ENCODE measurements around the gene METTL9. TPM values are rescaled to one million over a fixed set of nuclear protein-coding genes. Genes with fewer than 3 reads are reported as not detected.
"Not testable (repeated sequence)": the region's sequence is repeated elsewhere in the genome, so short reads cannot be mapped to it uniquely, and the experiment has no call there.

Gene METTL9
- total and polyA plus RNA-seq, 9 donors, result 89.6 to 126 (median 97.1) TPM

- Histone ChIP-seq H3K36me3 (ENCODE audit: control insufficient read depth, insufficient read depth, low read length) (peaks cover 7% of the 10 kb centered on the region), H3K9me3 (replicated peaks; ENCODE audit: control insufficient read depth, low read depth, low read length) (no peaks in the 10 kb centered on the region), H3K4me1 (ENCODE audit: control insufficient read depth, insufficient read depth, low read length) (no peaks in the 10 kb centered on the region), H3K4me3 (ENCODE audit: low read length) (no peak overlapping the region), H3K27ac (ENCODE audit: low read length) (no peak overlapping the region), H3K27me3 (ENCODE audit: control insufficient read depth, insufficient read depth, low read length) (no peaks in the 10 kb centered on the region)
- no peak for DNase-seq
- WGBS (ENCODE audit: insufficient coverage), result no CpG with 5 or more reads among the region's 1 CpG
Measured at GRCh38 chr16:21654466-21654865, 55.1 kb downstream of the METTL9 start.

GRCh38 chr16:21654881-21655280 lies 55.5 kb downstream of the METTL9 start:
- H3K27ac ChIP-seq (ENCODE audit: low read length), result no peak overlapping the region
- H3K36me3 ChIP-seq (ENCODE audit: control insufficient read depth, insufficient read depth, low read length), result peaks cover 7% of the 10 kb centered on the region
- H3K4me3 ChIP-seq (ENCODE audit: low read length), result no peak overlapping the region
- no peaks in the 10 kb centered on the region for H3K27me3 ChIP-seq (ENCODE audit: control insufficient read depth, insufficient read depth, low read length)
- no peak for DNase-seq
- no peaks in the 10 kb centered on the region for H3K9me3 ChIP-seq (replicated peaks; ENCODE audit: control insufficient read depth, low read depth, low read length)
- 89% methylated on average over 1 of the region's 2 CpGs for WGBS (ENCODE audit: insufficient coverage)
- H3K4me1 ChIP-seq (ENCODE audit: control insufficient read depth, insufficient read depth, low read length), result no peaks in the 10 kb centered on the region

DNA sequence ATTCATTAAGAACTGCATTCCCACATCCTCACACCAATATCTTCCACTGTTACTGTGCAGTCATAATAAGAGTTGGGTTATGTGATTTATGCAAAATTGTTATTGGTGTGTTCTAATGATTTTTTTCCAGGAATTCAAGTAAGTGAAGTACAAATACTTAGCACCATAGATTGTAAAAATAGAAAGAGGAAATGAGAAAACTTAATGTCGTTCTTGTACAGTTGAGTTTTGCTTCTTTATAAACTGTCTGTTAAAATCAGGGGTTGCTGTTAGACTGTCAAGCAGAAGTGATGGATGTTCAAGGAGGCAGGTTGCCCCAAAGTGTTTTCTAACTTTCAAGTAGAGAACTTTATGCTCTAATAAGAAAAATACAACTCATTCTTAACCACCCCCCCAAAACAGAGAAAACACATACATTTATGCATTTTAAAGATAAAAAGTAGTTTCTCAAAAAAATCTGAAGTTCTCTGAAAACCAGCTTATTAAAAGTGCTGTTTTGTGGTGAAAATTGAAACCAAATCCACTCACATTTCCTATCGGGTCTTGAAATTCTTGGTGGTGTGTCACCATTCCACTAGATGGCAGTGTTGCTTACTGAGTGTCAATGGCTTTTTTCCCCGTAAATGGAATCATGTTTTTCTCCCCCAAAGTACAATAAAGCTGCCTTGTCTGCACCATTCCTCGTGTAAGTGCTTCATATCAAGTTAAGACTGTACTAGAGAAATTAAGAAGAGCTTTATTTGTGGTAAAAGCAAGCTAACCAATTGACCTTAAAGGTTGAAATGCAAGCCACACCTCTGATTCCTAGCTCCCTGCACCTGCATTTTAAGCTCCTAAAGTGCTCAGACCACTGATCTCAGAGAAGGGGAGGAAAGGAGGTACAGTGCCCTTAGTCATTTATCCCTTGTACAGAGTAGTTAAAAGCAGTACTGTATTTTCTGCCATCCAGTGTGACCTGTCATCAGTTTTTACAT lies 57.7 kb downstream of the METTL9 start:
- Histone ChIP-seq H3K4me3 (ENCODE audit: low read length) (no peak overlapping the region), H3K4me1 (ENCODE audit: control insufficient read depth, insufficient read depth, low read length) (no peaks in the 10 kb centered on the region), H3K36me3 (ENCODE audit: control insufficient read depth, insufficient read depth, low read length) (peaks cover 7% of the 10 kb centered on the region), H3K27ac (ENCODE audit: low read length) (no peak overlapping the region), H3K27me3 (ENCODE audit: control insufficient read depth, insufficient read depth, low read length) (no peaks in the 10 kb centered on the region), H3K9me3 (replicated peaks; ENCODE audit: control insufficient read depth, low read depth, low read length) (no peaks in the 10 kb centered on the region)
- WGBS (ENCODE audit: insufficient coverage), result no CpG with 5 or more reads among the region's 4 CpGs
- peak; percentile 60 for DNase-seq

DNA sequence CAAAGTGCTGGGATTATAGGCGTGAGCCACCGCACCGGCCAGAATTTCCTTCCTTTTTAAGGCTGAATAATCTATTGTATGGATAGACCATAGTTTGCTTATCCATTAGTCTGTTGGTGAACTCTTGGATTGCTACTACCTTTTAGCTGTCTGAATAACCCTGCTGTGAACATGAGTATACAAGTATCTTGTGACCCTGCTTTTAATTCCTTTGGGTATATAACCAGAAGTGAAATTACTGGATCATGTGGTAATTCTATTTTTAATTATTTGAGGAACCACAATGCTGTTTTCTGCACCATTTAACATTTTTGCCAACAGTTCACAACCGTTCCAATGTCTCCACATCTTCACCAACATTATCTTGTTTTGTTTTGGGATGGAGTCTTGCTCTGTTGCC lies 59.7 kb downstream of the METTL9 start:
- Histone ChIP-seq H3K4me3 (ENCODE audit: low read length) (no peak overlapping the region), H3K4me1 (ENCODE audit: control insufficient read depth, insufficient read depth, low read length) (peaks cover 3% of the 10 kb centered on the region), H3K36me3 (ENCODE audit: control insufficient read depth, insufficient read depth, low read length) (peaks cover 7% of the 10 kb centered on the region), H3K9me3 (replicated peaks; ENCODE audit: control insufficient read depth, low read depth, low read length) (no peaks in the 10 kb centered on the region), H3K27me3 (ENCODE audit: control insufficient read depth, insufficient read depth, low read length) (peaks cover 8% of the 10 kb centered on the region), H3K27ac (ENCODE audit: low read length) (no peak overlapping the region)
- DNase-seq, result peak; percentile 39
- no CpG with 5 or more reads among the region's 4 CpGs for WGBS (ENCODE audit: insufficient coverage)

DNA sequence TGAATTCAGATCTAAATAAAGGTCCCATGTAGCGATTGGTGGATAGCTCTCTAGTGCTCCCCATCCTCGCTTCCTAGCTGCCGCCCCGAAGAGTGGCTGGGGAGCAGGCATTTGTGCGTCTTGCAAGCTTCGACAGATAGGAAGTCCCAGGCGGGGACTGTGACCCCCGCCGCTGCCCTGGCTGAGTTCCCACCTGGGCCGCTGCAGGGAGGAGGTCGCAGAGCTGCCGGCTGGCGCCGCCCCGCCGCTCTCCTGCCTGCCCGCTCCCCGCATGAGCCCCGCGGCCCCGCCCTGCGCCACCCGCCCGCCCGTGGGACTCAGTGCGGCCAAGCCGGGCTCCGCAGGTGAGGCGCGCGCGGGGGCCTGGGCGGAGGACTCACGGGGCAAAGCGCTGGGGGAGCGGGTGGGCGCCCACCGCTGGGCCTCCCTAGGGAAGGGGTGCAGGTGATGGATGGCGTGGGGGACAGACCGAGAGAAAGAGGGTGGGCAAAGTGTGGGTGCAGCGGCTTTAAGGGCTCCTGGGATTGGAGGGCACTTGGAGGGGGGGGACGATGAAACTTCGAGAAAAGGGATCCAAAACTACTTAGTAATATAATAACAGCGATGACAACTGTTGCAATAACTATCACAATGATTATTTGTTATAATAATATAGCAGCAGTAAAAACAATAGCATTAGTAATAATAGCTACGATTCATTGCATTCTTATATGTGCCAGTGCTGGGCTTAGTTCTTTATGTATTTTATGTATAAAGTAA lies 64.7 kb downstream of the METTL9 start, which contains the start of gene OTOA:
OTOA (plus strand) TSS at position 80 of the 759 bp plus-strand sequence. CDS start 14,547 bp downstream, outside the sequence.
- Histone ChIP-seq H3K4me3 (ENCODE audit: low read length) (no peak within 1 kb of the TSS), H3K27ac (ENCODE audit: low read length) (no peak within 1 kb of the TSS), H3K4me1 (ENCODE audit: control insufficient read depth, insufficient read depth, low read length) (peaks cover 3% of the 10 kb centered on the region), H3K36me3 (ENCODE audit: control insufficient read depth, insufficient read depth, low read length) (no peaks in the 10 kb centered on the region), H3K27me3 (ENCODE audit: control insufficient read depth, insufficient read depth, low read length) (peaks cover 17% of the 10 kb centered on the region), H3K9me3 (replicated peaks; ENCODE audit: control insufficient read depth, low read depth, low read length) (no peaks in the 10 kb centered on the region)
- DNase-seq, result no peak
- WGBS (ENCODE audit: insufficient coverage), result 3% methylated on average over 31 of the region's 45 CpGs

GRCh38 chr16:21664801-21665492 lies 65.6 kb downstream of the METTL9 start:
- peaks cover 3% of the 10 kb centered on the region for H3K4me1 ChIP-seq (ENCODE audit: control insufficient read depth, insufficient read depth, low read length)
- no peak overlapping the region for H3K4me3 ChIP-seq (ENCODE audit: low read length)
- H3K27me3 ChIP-seq (ENCODE audit: control insufficient read depth, insufficient read depth, low read length), result peaks cover 17% of the 10 kb centered on the region
- no peak overlapping the region for H3K27ac ChIP-seq (ENCODE audit: low read length)
- no peaks in the 10 kb centered on the region for H3K9me3 ChIP-seq (replicated peaks; ENCODE audit: control insufficient read depth, low read depth, low read length)
- H3K36me3 ChIP-seq (ENCODE audit: control insufficient read depth, insufficient read depth, low read length), result no peaks in the 10 kb centered on the region
- DNase-seq, result no peak
- 96% methylated on average over 5 of the region's 10 CpGs for WGBS (ENCODE audit: insufficient coverage)

- H3K9me3 ChIP-seq (replicated peaks; ENCODE audit: control insufficient read depth, low read depth, low read length), result no peaks in the 10 kb centered on the region
- peaks cover 3% of the 10 kb centered on the region for H3K4me1 ChIP-seq (ENCODE audit: control insufficient read depth, insufficient read depth, low read length)
- DNase-seq, result no peak
- peaks cover 17% of the 10 kb centered on the region for H3K27me3 ChIP-seq (ENCODE audit: control insufficient read depth, insufficient read depth, low read length)
- no peak overlapping the region for H3K4me3 ChIP-seq (ENCODE audit: low read length)
- no peak overlapping the region for H3K27ac ChIP-seq (ENCODE audit: low read length)
- 6% methylated on average over 3 of the region's 3 CpGs for WGBS (ENCODE audit: insufficient coverage)
- no peaks in the 10 kb centered on the region for H3K36me3 ChIP-seq (ENCODE audit: control insufficient read depth, insufficient read depth, low read length)
Measured at GRCh38 chr16:21666772-21667171, 67.4 kb downstream of the METTL9 start.

DNA sequence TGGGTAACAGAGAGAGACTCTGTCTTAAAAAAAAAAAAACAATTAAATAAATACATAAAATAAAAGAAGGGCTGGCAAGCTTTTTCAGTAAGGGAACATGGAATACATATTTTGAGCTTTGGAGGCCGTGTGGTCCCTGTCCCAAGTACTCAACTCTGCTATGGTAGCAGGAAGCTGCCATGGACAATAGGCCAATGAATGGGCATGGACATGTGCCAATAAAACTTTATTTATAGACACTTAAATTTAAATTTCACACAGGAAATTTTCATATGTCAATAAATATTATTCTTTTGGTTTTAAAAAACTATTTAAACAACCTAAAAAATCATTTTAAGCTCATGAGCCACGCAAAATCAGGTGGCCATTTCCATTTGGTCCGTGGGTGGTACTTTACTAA lies 68.2 kb downstream of the METTL9 start:
- peaks cover 17% of the 10 kb centered on the region for H3K27me3 ChIP-seq (ENCODE audit: control insufficient read depth, insufficient read depth, low read length)
- WGBS (ENCODE audit: insufficient coverage), result 92% methylated on average over 2 of the region's 3 CpGs
- no peak for DNase-seq
- no peaks in the 10 kb centered on the region for H3K36me3 ChIP-seq (ENCODE audit: control insufficient read depth, insufficient read depth, low read length)
- H3K4me1 ChIP-seq (ENCODE audit: control insufficient read depth, insufficient read depth, low read length), result peaks cover 3% of the 10 kb centered on the region
- H3K27ac ChIP-seq (ENCODE audit: low read length), result no peak overlapping the region
- no peak overlapping the region for H3K4me3 ChIP-seq (ENCODE audit: low read length)
- no peaks in the 10 kb centered on the region for H3K9me3 ChIP-seq (replicated peaks; ENCODE audit: control insufficient read depth, low read depth, low read length)

DNA sequence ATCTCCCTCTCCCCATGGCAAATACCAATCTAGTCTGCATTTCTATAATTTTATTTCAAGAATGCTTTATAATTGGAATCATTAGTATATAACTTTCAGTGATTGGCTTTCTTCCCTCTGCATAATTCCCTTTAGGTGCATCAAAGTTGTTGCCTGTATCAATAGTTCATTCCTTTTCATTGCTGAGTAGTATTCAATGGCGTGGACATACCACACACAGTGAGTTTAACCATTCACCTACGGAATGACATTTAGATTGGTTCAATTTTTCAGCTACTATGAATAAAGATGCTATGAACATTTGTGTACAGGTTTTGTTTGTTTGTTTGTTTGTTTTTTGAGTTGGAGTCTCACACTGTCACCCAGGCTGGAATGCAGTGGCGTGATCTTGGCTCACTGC lies 74.1 kb downstream of the METTL9 start:
- H3K4me1 ChIP-seq (ENCODE audit: control insufficient read depth, insufficient read depth, low read length), result no peaks in the 10 kb centered on the region
- no peaks in the 10 kb centered on the region for H3K36me3 ChIP-seq (ENCODE audit: control insufficient read depth, insufficient read depth, low read length)
- no peak overlapping the region for H3K27ac ChIP-seq (ENCODE audit: low read length)
- no peaks in the 10 kb centered on the region for H3K27me3 ChIP-seq (ENCODE audit: control insufficient read depth, insufficient read depth, low read length)
- no peaks in the 10 kb centered on the region for H3K9me3 ChIP-seq (replicated peaks; ENCODE audit: control insufficient read depth, low read depth, low read length)
- no CpG with 5 or more reads among the region's 3 CpGs for WGBS (ENCODE audit: insufficient coverage)
- DNase-seq, result no peak
- H3K4me3 ChIP-seq (ENCODE audit: low read length), result no peak overlapping the region

- H3K9me3 ChIP-seq (replicated peaks; ENCODE audit: control insufficient read depth, low read depth, low read length); DNase-seq; H3K27me3 ChIP-seq (ENCODE audit: control insufficient read depth, insufficient read depth, low read length); H3K4me3 ChIP-seq (ENCODE audit: low read length); H3K27ac ChIP-seq (ENCODE audit: low read length); H3K36me3 ChIP-seq (ENCODE audit: control insufficient read depth, insufficient read depth, low read length); H3K4me1 ChIP-seq (ENCODE audit: control insufficient read depth, insufficient read depth, low read length): not testable (repeated sequence)
- WGBS (ENCODE audit: insufficient coverage), result no CpG with 5 or more reads among the region's 4 CpGs
Measured at GRCh38 chr16:21674456-21674855, 75.1 kb downstream of the METTL9 start.
